BLaER1 treated with 17β-estradiol and CSF1 and Interleukin-3, amounts not matched to agents 10 nM and 100 nM (cell line): ENCODE results near the gene OSBPL1A.
A peak's percentile ranks its signal among the peaks of the same experiment; 100 is the strongest.
"Not testable (repeated sequence)": the region's sequence is repeated elsewhere in the genome, so short reads cannot be mapped to it uniquely, and the experiment has no call there.

Source experiments
- H3K27ac ChIP-seq, 11 experiments: shearing (Covaris generic); formaldehyde crosslinking; 2 replicates each; pipeline ENCODE4 v1.8.1; 2022
- H3K27me3 ChIP-seq, 11 experiments: shearing (Covaris generic); formaldehyde crosslinking; 2 replicates each; pipeline ENCODE4 v1.8.1; 2022
- H3K36me3 ChIP-seq, 11 experiments: shearing (Covaris generic); formaldehyde crosslinking; 2 replicates each; pipeline ENCODE4 v1.8.1; 2022
- H3K4me1 ChIP-seq, 10 experiments: shearing (Covaris generic); formaldehyde crosslinking; 2 replicates each; pipeline ENCODE4 v1.8.1; 2022
- H3K4me2 ChIP-seq, 11 experiments: shearing (Covaris generic); formaldehyde crosslinking; 2 replicates each; pipeline ENCODE4 v1.8.1; 2022
- H3K4me3 ChIP-seq, 10 experiments: shearing (Covaris generic); formaldehyde crosslinking; 2 replicates each; pipeline ENCODE4 v1.8.1; 2022
- H3K9ac ChIP-seq, 11 experiments: shearing (Covaris generic); formaldehyde crosslinking; 2 replicates each; pipeline ENCODE4 v1.8.1; 2022
- H3K9me3 ChIP-seq, 11 experiments: shearing (Covaris generic); formaldehyde crosslinking; replicated peaks in 1 of 11; 2 replicates each; pipeline ENCODE4 v1.8.1; 2022
- H4K20me1 ChIP-seq, 11 experiments: shearing (Covaris generic); formaldehyde crosslinking; 2 replicates each; pipeline ENCODE4 v1.8.1; 2022
- Cebpa-rat ChIP-seq, 11 experiments: shearing (Covaris generic); IDR thresholded peaks; 2 replicates each; pipeline ENCODE4 v1.8.1; 2022

Gene OSBPL1A

DNA sequence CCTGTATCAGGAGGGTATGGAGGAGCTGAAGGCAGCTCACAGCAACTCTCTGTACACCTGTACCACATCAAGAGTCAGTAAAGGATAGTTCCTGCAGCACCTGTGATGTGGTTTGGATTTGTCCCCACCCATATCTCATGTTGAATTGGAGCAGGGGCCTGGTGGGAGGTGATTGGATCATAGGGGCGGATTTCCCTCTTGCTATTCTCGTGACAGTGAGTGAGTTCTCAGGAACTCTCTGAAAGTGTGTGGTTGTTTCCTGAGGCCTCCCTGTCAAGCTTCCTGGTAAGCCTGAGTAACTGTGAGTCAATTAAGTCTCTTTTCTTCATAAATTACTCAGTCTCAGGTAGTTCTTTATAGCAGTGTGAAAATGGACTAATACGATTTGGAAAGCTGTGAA is 28.9 kb downstream of the OSBPL1A start:
- H3K4me2 ChIP-seq = no peak overlapping the region
- H3K27ac ChIP-seq = no peak overlapping the region
- no peak overlapping the region for H3K9ac ChIP-seq
- TF ChIP-seq Cebpa-rat (IDR thresholded peaks at IDR 0.05) = no peak
- peaks cover 5 to 95% (median 60%) of the 10 kb centered on the region in 11 experiments; a peak in 20 of 22 replicates for H3K36me3 ChIP-seq
- no peak overlapping the region for H3K4me3 ChIP-seq
- H3K4me1 ChIP-seq = peaks cover 0 to 19% (median 10%) of the 10 kb centered on the region in 10 experiments; a peak in 8 of 20 replicates
- H4K20me1 ChIP-seq = peaks cover 0 to 5% (median 0%) of the 10 kb centered on the region in 11 experiments; a peak in 1 of 22 replicates
- no peaks in the 10 kb centered on the region for H3K9me3 ChIP-seq
- H3K27me3 ChIP-seq = no peaks in the 10 kb centered on the region

DNA sequence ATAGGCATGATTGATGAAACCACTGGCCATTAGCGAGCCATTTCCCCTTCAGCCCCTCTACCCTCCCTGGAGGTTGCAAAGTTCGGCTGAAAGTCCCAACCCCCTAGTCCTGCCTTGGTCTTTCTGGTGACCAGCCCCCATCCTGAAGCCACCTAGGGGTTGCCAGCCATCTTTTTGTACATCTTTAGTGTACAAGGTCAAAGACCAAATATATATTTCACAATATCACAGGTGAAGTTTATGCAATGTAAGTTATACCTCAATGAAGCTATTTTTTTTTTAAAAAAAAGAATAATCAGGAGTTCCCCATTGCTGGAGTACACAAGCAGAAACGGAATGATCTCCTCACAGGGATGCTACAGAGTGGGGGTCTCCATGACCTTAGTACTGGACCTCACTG is 31.3 kb downstream of the OSBPL1A start:
- H3K9me3 ChIP-seq = no peaks in the 10 kb centered on the region
- H4K20me1 ChIP-seq = peaks cover 0 to 5% (median 0%) of the 10 kb centered on the region in 11 experiments; a peak in 1 of 22 replicates

DNA sequence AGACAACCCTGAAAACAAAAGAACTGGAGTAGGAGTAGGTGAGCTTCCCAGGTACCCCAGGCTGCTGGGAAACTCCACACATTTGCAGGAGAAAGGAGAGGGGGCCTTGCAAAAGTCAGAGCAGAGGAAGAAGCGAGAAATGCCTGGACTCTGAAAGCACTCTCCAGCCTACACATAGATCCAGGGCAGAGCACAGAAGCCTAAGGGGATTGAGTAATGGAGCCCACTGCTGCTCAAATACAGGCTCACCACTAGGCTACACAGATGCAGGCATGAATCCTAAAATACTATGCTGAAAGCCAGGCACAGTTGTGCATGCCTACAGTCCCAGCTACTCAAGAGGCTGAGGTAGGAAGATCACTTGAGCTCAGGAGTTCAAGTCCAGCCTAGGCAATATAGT is 33.4 kb downstream of the OSBPL1A start:
- Histone ChIP-seq H4K20me1 (no peaks in the 10 kb centered on the region), H3K27ac (no peak overlapping the region), H3K36me3 (peaks cover 5 to 77% (median 47%) of the 10 kb centered on the region in 11 experiments; a peak in 18 of 22 replicates), H3K9ac (no peak overlapping the region), H3K9me3 (no peaks in the 10 kb centered on the region), H3K27me3 (no peaks in the 10 kb centered on the region), H3K4me2 (no peak overlapping the region), H3K4me3 (no peak overlapping the region), H3K4me1 (peaks cover 0 to 7% (median under 1%) of the 10 kb centered on the region in 10 experiments; a peak in 1 of 20 replicates)
- TF ChIP-seq Cebpa-rat (IDR thresholded peaks at IDR 0.05) = no peak

More for the DNA sequence above, 31.3 kb downstream of the OSBPL1A start:
- peak in 2 of 11 experiments; percentile 31 to 65; a peak in 3 of 22 replicates for TF ChIP-seq Cebpa-rat (IDR thresholded peaks at IDR 0.05)
- Histone ChIP-seq H3K27ac (no peak overlapping the region), H3K36me3 (peaks cover 5 to 92% (median 48%) of the 10 kb centered on the region in 11 experiments; a peak in 18 of 22 replicates), H3K9ac (no peak overlapping the region), H3K4me3 (no peak overlapping the region), H3K27me3 (no peaks in the 10 kb centered on the region), H3K4me1 (peaks cover 0 to 19% (median 10%) of the 10 kb centered on the region in 10 experiments; a peak in 8 of 20 replicates), H3K4me2 (no peak overlapping the region)

DNA sequence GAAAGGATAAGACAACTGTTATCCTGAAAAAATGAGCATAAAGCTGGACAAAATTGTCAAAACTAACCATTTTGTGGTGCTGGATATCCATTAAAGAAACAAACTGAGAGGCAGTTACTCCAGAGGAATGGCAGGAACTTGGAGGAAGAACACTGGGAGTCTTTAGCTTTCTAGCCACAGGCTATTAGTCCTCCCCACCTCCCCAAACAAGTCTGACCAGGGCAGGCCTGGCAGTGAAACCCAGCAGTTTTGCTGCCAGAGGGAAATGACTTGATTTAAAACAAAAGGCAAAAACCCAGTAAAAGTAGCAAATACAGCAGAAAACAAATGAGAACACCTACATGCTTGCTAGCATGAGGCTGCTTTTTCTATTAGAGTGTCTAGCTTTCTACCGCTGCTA is 34.9 kb downstream of the OSBPL1A start:
- H3K27ac ChIP-seq = no peak overlapping the region
- no peak overlapping the region for H3K4me2 ChIP-seq

DNA sequence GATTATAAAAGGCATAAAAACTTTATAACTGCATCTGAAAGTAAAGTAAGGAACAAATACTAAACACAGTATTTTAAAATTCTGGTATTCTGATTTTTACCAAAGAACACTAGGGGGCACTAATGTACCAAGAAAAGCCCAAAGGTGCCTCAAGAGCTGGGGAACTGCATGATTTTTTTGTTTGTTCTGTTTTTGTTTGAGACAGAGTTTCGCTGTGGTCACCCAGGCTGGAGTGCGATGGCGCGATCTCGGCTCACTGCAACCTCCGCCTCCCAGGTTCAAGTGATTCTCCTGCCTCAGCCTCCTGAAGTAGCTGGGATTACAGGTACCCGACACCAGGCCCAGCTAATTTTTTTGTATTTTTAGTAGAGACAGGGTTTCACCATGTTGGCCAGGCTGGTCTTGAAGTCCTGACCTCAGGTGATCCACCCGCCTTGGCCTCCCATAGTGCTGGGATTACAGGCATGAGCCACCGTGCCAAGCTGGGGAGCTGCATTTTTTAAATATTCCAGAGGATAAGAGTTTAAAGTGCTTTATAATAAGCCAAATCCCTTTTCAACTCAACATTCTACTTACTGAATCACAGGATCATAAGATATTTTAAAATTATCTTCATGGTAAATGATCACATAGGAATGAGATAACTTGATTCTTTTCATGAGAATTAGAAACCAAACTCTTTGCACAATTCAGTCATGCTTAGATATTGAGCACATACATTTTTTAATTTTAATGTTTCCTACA is 37.7 kb downstream of the OSBPL1A start:
- Histone ChIP-seq H3K36me3 (peaks cover 0 to 39% (median 16%) of the 10 kb centered on the region in 11 experiments; a peak in 11 of 22 replicates), H3K4me2 (0 out of 22 replicates have a peak overlapping the region, but pooled peaks of 1 of the 11 experiments have one; percentile 24)
- not testable (repeated sequence) for H3K27me3 ChIP-seq, H3K4me3 ChIP-seq, H3K27ac ChIP-seq, H3K4me1 ChIP-seq, H3K9me3 ChIP-seq, H4K20me1 ChIP-seq, H3K9ac ChIP-seq

More for the DNA sequence above, 34.9 kb downstream of the OSBPL1A start:
- H3K9me3 ChIP-seq = no peaks in the 10 kb centered on the region
- H3K36me3 ChIP-seq = peaks cover 5 to 66% (median 39%) of the 10 kb centered on the region in 11 experiments; a peak in 18 of 22 replicates
- H3K4me3 ChIP-seq = no peak overlapping the region
- 0 out of 22 replicates have a peak overlapping the region, but pooled peaks of 1 of the 11 experiments have one; percentile 13 for H3K9ac ChIP-seq
- TF ChIP-seq Cebpa-rat (IDR thresholded peaks at IDR 0.05) = no peak
- no peaks in the 10 kb centered on the region for H4K20me1 ChIP-seq
- H3K27me3 ChIP-seq = no peaks in the 10 kb centered on the region
- no peaks in the 10 kb centered on the region for H3K4me1 ChIP-seq

DNA sequence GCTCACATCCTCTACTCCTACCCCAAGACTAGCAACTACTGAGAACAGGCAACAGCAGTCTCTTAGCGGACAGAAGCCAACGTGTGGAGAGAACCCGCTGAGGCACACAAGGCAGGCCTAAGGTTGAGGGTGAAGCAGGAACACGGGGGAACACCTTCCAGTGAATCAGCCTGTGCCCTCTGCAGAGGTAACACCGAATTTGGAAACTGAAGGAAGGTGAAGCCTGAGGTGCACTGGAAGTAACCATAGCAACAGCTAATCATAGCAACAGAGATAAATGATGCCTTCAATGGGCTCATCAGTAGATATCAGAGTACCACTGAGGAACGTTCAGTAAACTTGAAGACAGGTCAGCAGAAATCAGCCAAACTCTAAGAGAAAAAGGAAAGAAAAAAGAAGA is 43.3 kb downstream of the OSBPL1A start:
- no peak for TF ChIP-seq Cebpa-rat (IDR thresholded peaks at IDR 0.05)
- H4K20me1 ChIP-seq = no peaks in the 10 kb centered on the region
- 0 out of 22 replicates have a peak, but pooled peaks cover 0 to 10% (median 0%) of the 10 kb centered on the region in 11 experiments for H3K36me3 ChIP-seq
- no peak overlapping the region for H3K9ac ChIP-seq
- no peaks in the 10 kb centered on the region for H3K27me3 ChIP-seq
- no peaks in the 10 kb centered on the region for H3K4me1 ChIP-seq
- no peak overlapping the region for H3K4me3 ChIP-seq
- H3K4me2 ChIP-seq = no peak overlapping the region
- peaks cover 0 to 4% (median 0%) of the 10 kb centered on the region in 11 experiments; a peak in 2 of 22 replicates for H3K9me3 ChIP-seq
- no peak overlapping the region for H3K27ac ChIP-seq

DNA sequence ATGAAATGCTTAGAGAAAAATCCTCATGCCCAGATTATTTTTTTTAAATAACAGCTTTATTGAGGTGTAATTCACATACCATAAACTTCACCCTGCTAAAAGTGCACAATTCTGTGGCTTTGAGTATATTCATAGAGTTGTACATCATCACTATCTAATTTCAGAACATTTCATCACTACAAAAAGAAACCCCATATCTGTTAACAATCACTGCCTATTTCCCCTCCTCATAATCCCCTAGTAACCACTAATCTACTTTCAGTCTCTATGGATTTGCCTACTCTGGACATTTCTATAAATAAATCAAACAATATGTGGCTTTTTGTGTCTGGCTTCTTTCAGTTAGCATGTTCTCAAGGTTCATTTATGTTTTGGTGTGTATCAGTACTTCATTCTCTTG is 51.4 kb downstream of the OSBPL1A start:
- peaks cover 0 to 17% (median 7%) of the 10 kb centered on the region in 11 experiments; a peak in 12 of 22 replicates for H3K36me3 ChIP-seq
- H3K4me1 ChIP-seq = peaks cover 0 to 11% (median 5%) of the 10 kb centered on the region in 10 experiments; a peak in 8 of 20 replicates
- TF ChIP-seq Cebpa-rat (IDR thresholded peaks at IDR 0.05) = no peak
- H3K27me3 ChIP-seq = no peaks in the 10 kb centered on the region
- H3K4me2 ChIP-seq = peak overlapping the region in 5 of 11 experiments; percentile 5 to 30 (median 10); a peak in 4 of 22 replicates
- H3K9ac ChIP-seq = no peak overlapping the region
- no peaks in the 10 kb centered on the region for H4K20me1 ChIP-seq
- H3K4me3 ChIP-seq = no peak overlapping the region
- peaks cover 0 to 11% (median 0%) of the 10 kb centered on the region in 11 experiments; a peak in 6 of 22 replicates for H3K9me3 ChIP-seq
- H3K27ac ChIP-seq = no peak overlapping the region

DNA sequence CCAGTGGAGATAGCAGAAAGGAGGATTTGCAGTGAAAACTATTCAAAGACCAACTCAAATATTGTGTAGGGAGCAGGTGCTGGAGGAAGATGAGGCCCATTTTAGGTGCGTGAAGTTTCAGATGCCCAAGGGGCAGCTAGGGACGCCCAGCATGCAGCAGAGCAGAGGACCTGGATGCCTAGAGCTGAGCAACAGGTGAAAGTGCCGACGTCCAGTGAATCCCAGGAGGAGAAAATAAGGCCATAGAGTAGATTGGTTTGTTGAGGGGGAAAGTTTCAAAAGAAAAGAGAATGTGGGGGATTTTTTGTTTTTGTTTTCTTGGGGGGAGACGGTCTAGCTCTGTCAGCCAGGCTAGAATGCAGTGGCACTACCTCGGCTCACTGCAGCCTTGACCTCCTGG is 53.1 kb downstream of the OSBPL1A start:
- no peak overlapping the region for H3K9ac ChIP-seq
- no peaks in the 10 kb centered on the region for H3K27me3 ChIP-seq
- H3K27ac ChIP-seq = no peak overlapping the region
- H4K20me1 ChIP-seq = no peaks in the 10 kb centered on the region
- no peak overlapping the region for H3K4me2 ChIP-seq
- TF ChIP-seq Cebpa-rat (IDR thresholded peaks at IDR 0.05) = no peak
- H3K4me1 ChIP-seq = peaks cover 0 to 11% (median 5%) of the 10 kb centered on the region in 10 experiments; a peak in 8 of 20 replicates
- H3K9me3 ChIP-seq = peaks cover 0 to 11% (median 0%) of the 10 kb centered on the region in 11 experiments; a peak in 6 of 22 replicates
- no peak overlapping the region for H3K4me3 ChIP-seq
- peaks cover 0 to 17% (median 7%) of the 10 kb centered on the region in 11 experiments; a peak in 12 of 22 replicates for H3K36me3 ChIP-seq

DNA sequence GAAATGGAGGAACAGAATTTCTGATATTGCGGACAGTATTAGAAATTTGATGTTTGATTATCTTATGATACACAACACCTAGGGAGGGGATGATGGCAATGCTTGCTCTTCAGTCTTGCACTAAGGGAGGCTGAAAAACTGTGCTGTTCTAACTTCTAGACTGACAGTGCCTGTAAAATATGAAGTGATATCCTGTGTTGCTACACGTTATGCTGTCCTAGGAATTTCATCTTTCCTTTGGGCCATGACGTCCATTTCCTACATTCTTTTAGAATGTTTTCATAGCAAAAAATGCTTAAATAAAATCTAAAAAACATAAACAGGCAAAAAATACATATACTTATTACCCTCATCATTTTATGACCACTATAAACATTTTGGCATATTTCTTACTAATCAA is 55.3 kb downstream of the OSBPL1A start:
- Histone ChIP-seq H3K27me3 (no peaks in the 10 kb centered on the region), H3K4me2 (no peak overlapping the region), H3K4me1 (peaks cover 0 to 11% (median 5%) of the 10 kb centered on the region in 10 experiments; a peak in 8 of 20 replicates), H3K9me3 (peaks cover 0 to 11% (median 0%) of the 10 kb centered on the region in 11 experiments; a peak in 6 of 22 replicates), H3K36me3 (peaks cover 0 to 13% (median 4%) of the 10 kb centered on the region in 11 experiments; a peak in 12 of 22 replicates), H3K4me3 (no peak overlapping the region), H3K27ac (no peak overlapping the region), H3K9ac (no peak overlapping the region), H4K20me1 (no peaks in the 10 kb centered on the region)
- no peak for TF ChIP-seq Cebpa-rat (IDR thresholded peaks at IDR 0.05)
